ENCODE measurements around the gene NCEH1. TPM values are rescaled to one million over a fixed set of nuclear protein-coding genes. Genes with fewer than 3 reads are reported as not detected.

Gene NCEH1
- total and polyA plus RNA-seq, 7 donors = 1.6 to 12.8 (median 3.2) TPM

GRCh38 chr3:172647080-172647479, 63.8 kb downstream of the NCEH1 start:
- DNase-seq = no peak
- H3K4me3 ChIP-seq = no peak overlapping the region
- TF ChIP-seq EP300 (IDR thresholded peaks at IDR 0.05) = no peak
- TF ChIP-seq POLR2A (IDR thresholded peaks at IDR 0.05) = no peak
- TF ChIP-seq POLR2AphosphoS5 (IDR thresholded peaks at IDR 0.05) = no peak
- TF ChIP-seq CTCF (IDR thresholded peaks at IDR 0.05) = no peak
- H3K36me3 ChIP-seq = peaks cover 0 to 2% (median 0%) of the 10 kb centered on the region in 4 donors
- no peaks in the 10 kb centered on the region for H3K9me3 ChIP-seq
- WGBS, 2 donors = 81 to 85% methylated on average over 3 of the region's 3 CpGs
- peaks cover 0 to 15% (median 2%) of the 10 kb centered on the region in 4 donors for H3K4me1 ChIP-seq
- no peaks in the 10 kb centered on the region for H3K27me3 ChIP-seq
- intact Hi-C loops (cut with DNase I) = no loop called here
- no peak overlapping the region for H3K27ac ChIP-seq

- H3K36me3 ChIP-seq = peaks cover 0 to 7% (median 0%) of the 10 kb centered on the region in 4 donors
- peaks cover 0 to 15% (median 2%) of the 10 kb centered on the region in 4 donors for H3K4me1 ChIP-seq
- no peak for TF ChIP-seq CTCF (IDR thresholded peaks at IDR 0.05)
- no peak for TF ChIP-seq POLR2AphosphoS5 (IDR thresholded peaks at IDR 0.05)
- TF ChIP-seq POLR2A (IDR thresholded peaks at IDR 0.05) = no peak
- no peak for TF ChIP-seq EP300 (IDR thresholded peaks at IDR 0.05)
- no peaks in the 10 kb centered on the region for H3K27me3 ChIP-seq
- intact Hi-C loops (cut with DNase I) = no loop called here
- H3K4me3 ChIP-seq = no peak overlapping the region
- no peak for DNase-seq
- H3K27ac ChIP-seq = no peak overlapping the region
- WGBS, 2 donors = 60 to 82% methylated on average over 5 of the region's 5 CpGs
- no peaks in the 10 kb centered on the region for H3K9me3 ChIP-seq
Measured at GRCh38 chr3:172646439-172647015, 64.3 kb downstream of the NCEH1 start.

- no peaks in the 10 kb centered on the region for H3K27me3 ChIP-seq
- H3K4me3 ChIP-seq = no peak overlapping the region
- no peaks in the 10 kb centered on the region for H3K9me3 ChIP-seq
- H3K4me1 ChIP-seq = peaks cover 0 to 15% (median 2%) of the 10 kb centered on the region in 4 donors
- no peak overlapping the region for H3K27ac ChIP-seq
- H3K36me3 ChIP-seq = peaks cover 0 to 7% (median 0%) of the 10 kb centered on the region in 4 donors
- 96 to 98% methylated on average over 3 of the region's 3 CpGs for WGBS, 2 donors
- TF ChIP-seq CTCF (IDR thresholded peaks at IDR 0.05) = no peak
- TF ChIP-seq POLR2A (IDR thresholded peaks at IDR 0.05) = no peak
- no peak for TF ChIP-seq POLR2AphosphoS5 (IDR thresholded peaks at IDR 0.05)
- TF ChIP-seq EP300 (IDR thresholded peaks at IDR 0.05) = no peak
- intact Hi-C loops (cut with DNase I) = no loop called here
- no peak for DNase-seq
Measured at GRCh38 chr3:172644258-172644657, 66.6 kb downstream of the NCEH1 start.

GRCh38 chr3:172643506-172644179, 67.2 kb downstream of the NCEH1 start:
- DNase-seq = no peak
- 94 to 97% methylated on average over 5 of the region's 5 CpGs for WGBS, 2 donors
- H3K27ac ChIP-seq = no peak overlapping the region
- peaks cover 0 to 7% (median 0%) of the 10 kb centered on the region in 4 donors for H3K36me3 ChIP-seq
- intact Hi-C loops (cut with DNase I) = no loop called here
- H3K4me3 ChIP-seq = no peak overlapping the region
- H3K9me3 ChIP-seq = no peaks in the 10 kb centered on the region
- no peak for TF ChIP-seq POLR2A (IDR thresholded peaks at IDR 0.05)
- no peak for TF ChIP-seq EP300 (IDR thresholded peaks at IDR 0.05)
- TF ChIP-seq CTCF (IDR thresholded peaks at IDR 0.05) = no peak
- no peak for TF ChIP-seq POLR2AphosphoS5 (IDR thresholded peaks at IDR 0.05)
- H3K4me1 ChIP-seq = peaks cover 0 to 9% (median 2%) of the 10 kb centered on the region in 4 donors
- H3K27me3 ChIP-seq = no peaks in the 10 kb centered on the region

All from sigmoid colon (tissue), 7 donors.